Panc1 (cell line): ENCODE data around the gene UBTD2. TPM values are rescaled to one million over a fixed set of nuclear protein-coding genes. Genes with fewer than 3 reads are reported as not detected.

Source experiments
- ATAC-seq: fragments of 200-7000 bp; cut with Tn5 transposase; 2 replicates; pipeline ENCODE4 v1.9.1; 2020; ENCODE audit warnings: mild to moderate bottlenecking, moderate library complexity
- BruUV-seq: library from RNA; stranded (reverse); fragments of 400-500 nt; replicated peaks from 2 replicates; lab custom pipeline; 2021; lab: Mats Ljungman, UMichigan
- CTCF ChIA-PET: fragments of 300-600 bp; sonication (Branson Sonifier 250); formaldehyde crosslinking; loops from one replicate; lab custom pipeline; 2022; ENCODE audit warnings: antibody characterized with exemption; lab: Charles Lee
- POLR2A ChIA-PET: fragments of 300-600 bp; sonication (Branson Sonifier 250); formaldehyde crosslinking; loops from one replicate; lab custom pipeline; 2022; ENCODE audit warnings: antibody characterized with exemption; lab: Charles Lee
- DNase-seq: peaks from one replicate; pipeline ENCODE4 v3.0.0-alpha.2; 2010; ENCODE audit warnings: low read depth, low spot score
- H3K27ac ChIP-seq: 2 replicates; pipeline ENCODE4 v1.5.1; 2011; ENCODE audit warnings: mild to moderate bottlenecking, low read length, inconsistent platforms
- H3K27me3 ChIP-seq: fragments of 200-500 bp; sonication (Bioruptor generic); 2 replicates; pipeline ENCODE4 v1.6.0; 2014; ENCODE audit warnings: low read length, inconsistent platforms; ENCODE audit not compliant: control insufficient read depth, insufficient read depth
- H3K36me3 ChIP-seq: fragments of 200-500 bp; sonication (Bioruptor generic); 2 replicates; pipeline ENCODE4 v1.5.1; 2014; ENCODE audit warnings: inconsistent platforms, mild to moderate bottlenecking, low read length, moderate library complexity; ENCODE audit not compliant: control insufficient read depth, insufficient read depth
- H3K4me1 ChIP-seq: 2 replicates; pipeline ENCODE4 v1.5.1; 2011; ENCODE audit warnings: inconsistent platforms, mild to moderate bottlenecking, low read length, moderate library complexity; ENCODE audit not compliant: control insufficient read depth, insufficient read depth
- H3K4me3 ChIP-seq, 2 experiments: 2 replicates each; pipeline ENCODE4 v1.5.1; 2011 to 2012; ENCODE audit warnings: low read depth in 2 of 2, low read length in 2 of 2, mild to moderate bottlenecking in 2 of 2, inconsistent platforms in 1 of 2, moderate library complexity in 1 of 2
- H3K9me3 ChIP-seq: fragments of 200-500 bp; sonication (Bioruptor generic); 2 replicates; pipeline ENCODE4 v1.5.1; 2014; ENCODE audit warnings: low read depth, mild to moderate bottlenecking, inconsistent platforms, low read length, moderate library complexity; ENCODE audit not compliant: control insufficient read depth, insufficient read depth
- CTCF ChIP-seq: fragments of 450-650 bp; IDR thresholded peaks from 2 replicates; pipeline ENCODE4 v1.5.1; 2017; ENCODE audit warnings: mild to moderate bottlenecking
- POLR2AphosphoS5 ChIP-seq: IDR thresholded peaks from 2 replicates; pipeline ENCODE4 v1.6.1; 2012; ENCODE audit warnings: mild to moderate bottlenecking, low read depth, low read length, moderate library complexity
- REST ChIP-seq, 2 experiments: IDR thresholded peaks; 2 replicates each; pipeline ENCODE4 v1.6.1; 2011 to 2012; ENCODE audit warnings: low read depth in 2 of 2, control low read depth in 1 of 2, low read length in 1 of 2, mild to moderate bottlenecking in 1 of 2, moderate library complexity in 1 of 2; ENCODE audit not compliant: insufficient read depth in 1 of 2
- SIN3A ChIP-seq: IDR thresholded peaks from 2 replicates; pipeline ENCODE4 v1.6.1; 2012; ENCODE audit warnings: low read depth, mild to moderate bottlenecking, low read length, moderate library complexity, borderline replicate concordance; ENCODE audit not compliant: insufficient read depth
- in situ Hi-C: cut with HindIII; loops from 2 replicates; pipeline ENCODE4 v1.10.0; 2016; ENCODE audit warnings: low sequenced_read_pairs, low pct_unique_long_range_greater_than_20kb
- intact Hi-C: fragments of 100-400 bp; cut with micrococcal nuclease; formaldehyde crosslinking; loops from one replicate; pipeline ENCODE4 v1.10.0; 2022; ENCODE audit not compliant: unreplicated experiment
- total RNA-seq: library from RNA; stranded (reverse); gene quantifications from one replicate; pipeline ENCODE4 v1.2.1, GENCODE V29; 2021; ENCODE audit not compliant: unreplicated experiment

UBTD2 gene
- total RNA-seq, 1 experiment from 2014 or later: 32.5 TPM

- H3K9me3 ChIP-seq: no peaks in the 10 kb centered on the region
- H3K4me3 ChIP-seq: no peak overlapping the region
- BruUV-seq: no TSS peak
- intact Hi-C loops (no loop called here), in situ Hi-C loops (no loop called here)
- ATAC-seq (peak; percentile 19; the same call in 1 of the 2 replicates), DNase-seq (no peak)
- ChIA-PET POLR2A (interaction anchor here (0.6 kb wide), 1 partner anchor 116 kb away, joined by 4 read pairs; no protein-coding TSS in a partner anchor), CTCF (no interaction called here)
- no peaks in the 10 kb centered on the region for H3K36me3 ChIP-seq
- peaks cover 20% of the 10 kb centered on the region for H3K4me1 ChIP-seq
- TF ChIP-seq CTCF: no peak
- TF ChIP-seq SIN3A: no peak
- no peak for TF ChIP-seq POLR2AphosphoS5
- TF ChIP-seq REST (IDR thresholded peaks at IDR 0.05; ENCODE audit: insufficient read depth in 1 of 2, low read depth in 2 of 2, low read length in 1 of 2): no peak
- H3K27ac ChIP-seq: no peak overlapping the region
- no peaks in the 10 kb centered on the region for H3K27me3 ChIP-seq
Observed at GRCh38 chr5:172178301-172178987, 105.1 kb downstream of the UBTD2 start.

DNA sequence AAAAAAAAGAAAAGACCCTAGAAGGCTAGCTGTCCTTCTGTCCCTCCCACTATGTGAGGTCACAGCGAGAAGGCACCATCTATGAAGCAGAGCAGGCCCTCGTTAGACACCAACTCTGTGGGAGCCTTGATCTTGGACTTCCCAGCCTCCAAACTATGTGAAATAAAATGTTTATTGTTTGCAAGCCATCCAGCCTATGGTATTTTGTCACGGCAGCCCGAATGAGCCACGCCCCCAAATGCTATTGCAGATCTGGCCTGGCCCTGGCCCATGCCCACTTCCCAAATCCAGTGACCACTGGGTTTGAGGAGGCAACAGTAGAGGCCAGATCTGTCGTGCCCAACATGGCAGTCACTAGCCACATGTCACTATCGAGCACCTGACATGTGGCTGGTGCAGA, 106.4 kb downstream of the UBTD2 start:
- intact Hi-C loops: no loop called here
- Histone ChIP-seq H3K36me3 (no peaks in the 10 kb centered on the region), H3K9me3 (no peaks in the 10 kb centered on the region), H3K27me3 (no peaks in the 10 kb centered on the region), H3K4me1 (peaks cover 25% of the 10 kb centered on the region), H3K4me3 (no peak overlapping the region), H3K27ac (no peak overlapping the region)
- DNase-seq (no peak), ATAC-seq (no peak)
- TF ChIP-seq CTCF: no peak
- no peak for TF ChIP-seq SIN3A
- ChIA-PET CTCF (no interaction called here), POLR2A (no interaction called here)
- BruUV-seq: no TSS peak
- in situ Hi-C loops: no loop called here
